Mesendoderm (in vitro differentiated cells): ENCODE data around the gene XK.
"Not testable (repeated sequence)": the region's sequence is repeated elsewhere in the genome, so short reads cannot be mapped to it uniquely, and the experiment has no call there.

Experiments used
- DNase-seq: peaks from one replicate; pipeline ENCODE4 v3.0.0; 2013
- H2AK5ac ChIP-seq: 2 replicates; pipeline ENCODE4 v1.6.1; 2013; ENCODE audit warnings: low read length, inconsistent platforms
- H2BK120ac ChIP-seq: 2 replicates; pipeline ENCODE4 v1.6.1; 2013; ENCODE audit warnings: low read depth, mild to moderate bottlenecking, low read length, moderate library complexity, mixed read lengths
- H2BK15ac ChIP-seq: replicated peaks from 2 replicates; pipeline ENCODE4 v1.6.1; 2013; ENCODE audit warnings: low read depth, mild to moderate bottlenecking, moderate library complexity
- H2BK5ac ChIP-seq: 2 replicates; pipeline ENCODE4 v1.6.1; 2013; ENCODE audit warnings: low read length, inconsistent platforms
- H3K18ac ChIP-seq: 2 replicates; pipeline ENCODE4 v1.6.1; 2013; ENCODE audit warnings: mild to moderate bottlenecking, low read length, mixed read lengths
- H3K23ac ChIP-seq: one replicate; pipeline ENCODE4 v1.6.1; 2013; ENCODE audit warnings: low read length
- H3K27ac ChIP-seq: 2 replicates; pipeline ENCODE4 v1.5.1; 2013; ENCODE audit warnings: low read depth, mild to moderate bottlenecking, inconsistent platforms, low read length, moderate library complexity
- H3K27me3 ChIP-seq: 2 replicates; pipeline ENCODE4 v1.6.1; 2013; ENCODE audit warnings: low read length, control low read depth, mild to moderate bottlenecking, inconsistent platforms; ENCODE audit not compliant: insufficient read depth, poor library complexity
- H3K36me3 ChIP-seq: 2 replicates; pipeline ENCODE4 v1.6.1; 2013; ENCODE audit warnings: low read length, inconsistent platforms; ENCODE audit not compliant: control insufficient read depth, insufficient read depth
- H3K4ac ChIP-seq: one replicate; pipeline ENCODE4 v1.6.1; 2013; ENCODE audit warnings: low read depth, mild to moderate bottlenecking, low read length, moderate library complexity
- H3K4me1 ChIP-seq: 2 replicates; pipeline ENCODE4 v1.6.1; 2013; ENCODE audit warnings: low read depth, low read length, inconsistent platforms; ENCODE audit not compliant: control insufficient read depth
- H3K4me2 ChIP-seq: 2 replicates; pipeline ENCODE4 v1.6.1; 2013; ENCODE audit warnings: low read length
- H3K4me3 ChIP-seq: 2 replicates; pipeline ENCODE4 v1.5.1; 2013; ENCODE audit warnings: mild to moderate bottlenecking, low read length
- H3K56ac ChIP-seq: one replicate; pipeline ENCODE4 v1.6.1; 2013; ENCODE audit warnings: low read length
- H3K79me1 ChIP-seq: 2 replicates; pipeline ENCODE4 v1.6.1; 2013; ENCODE audit warnings: low read length, inconsistent platforms
- H3K79me2 ChIP-seq: 2 replicates; pipeline ENCODE4 v1.6.1; 2013; ENCODE audit warnings: mild to moderate bottlenecking, low read length; ENCODE audit not compliant: control insufficient read depth, insufficient read depth
- H3K9ac ChIP-seq: 2 replicates; pipeline ENCODE4 v1.6.1; 2013; ENCODE audit warnings: low read length, inconsistent platforms
- H4K5ac ChIP-seq: one replicate; pipeline ENCODE4 v1.6.1; 2013; ENCODE audit warnings: low read length
- H4K8ac ChIP-seq: one replicate; pipeline ENCODE4 v1.6.1; 2013; ENCODE audit warnings: low read depth, mild to moderate bottlenecking, control low read depth, low read length, moderate library complexity
- WGBS: extraction: QIAGEN DNeasy Blood & Tissue Kit; methylation state at CpG from one replicate; pipeline ENCODE4 v1.1.7; 2013; ENCODE audit warnings: low lambda C conversion rate, missing lambda C conversion rate; ENCODE audit not compliant: insufficient coverage; ENCODE audit errors: extremely low coverage; 5-methylcytosine and 5-hydroxymethylcytosine counted together

The XK gene

GRCh38 chrX:37646254-37646653 lies 39.3 kb upstream of the XK start:
- Histone ChIP-seq H3K27ac (no peak overlapping the region), H4K8ac (no peak overlapping the region), H3K56ac (no peak overlapping the region), H2BK5ac (no peak overlapping the region), H3K4me2 (no peak overlapping the region), H3K9ac (no peak overlapping the region), H3K79me1 (no peaks in the 10 kb centered on the region), H3K79me2 (no peaks in the 10 kb centered on the region), H3K23ac (no peak overlapping the region), H3K18ac (no peak overlapping the region), H4K5ac (no peak overlapping the region), H2BK120ac (no peak overlapping the region), H2AK5ac (no peak overlapping the region), H3K27me3 (no peaks in the 10 kb centered on the region), H3K4me3 (no peak overlapping the region), H3K4ac (no peak overlapping the region), H3K36me3 (no peaks in the 10 kb centered on the region), H2BK15ac (no peak overlapping the region), H3K4me1 (no peaks in the 10 kb centered on the region)
- DNase-seq: peak; percentile 12

- H3K79me1 ChIP-seq, DNase-seq, H3K4me3 ChIP-seq, H3K4me1 ChIP-seq, H2AK5ac ChIP-seq, H3K4me2 ChIP-seq, H2BK120ac ChIP-seq, H3K27ac ChIP-seq, H3K27me3 ChIP-seq, H3K18ac ChIP-seq, H3K56ac ChIP-seq, H4K8ac ChIP-seq, H4K5ac ChIP-seq, H3K4ac ChIP-seq, H3K79me2 ChIP-seq, H2BK15ac ChIP-seq, H3K9ac ChIP-seq, H3K36me3 ChIP-seq, H3K23ac ChIP-seq, H2BK5ac ChIP-seq: not testable (repeated sequence)
- no CpG with 5 or more reads among the region's 2 CpGs for WGBS
These were observed 34.7 kb upstream of the XK start for GRCh38 chrX:37650879-37651278.

- Histone ChIP-seq H3K9ac (no peak overlapping the region), H3K36me3 (no peaks in the 10 kb centered on the region), H4K8ac (no peak overlapping the region), H3K27me3 (no peaks in the 10 kb centered on the region), H3K23ac (no peak overlapping the region), H2BK15ac (no peak overlapping the region), H3K79me1 (no peaks in the 10 kb centered on the region), H3K56ac (no peak overlapping the region), H3K79me2 (no peaks in the 10 kb centered on the region), H3K4me3 (no peak overlapping the region), H2BK120ac (no peak overlapping the region), H4K5ac (no peak overlapping the region), H2BK5ac (no peak overlapping the region), H2AK5ac (no peak overlapping the region), H3K4me1 (no peaks in the 10 kb centered on the region), H3K27ac (no peak overlapping the region), H3K4ac (no peak overlapping the region), H3K18ac (no peak overlapping the region), H3K4me2 (no peak overlapping the region)
- WGBS: no CpG with 5 or more reads among the region's 1 CpG
- DNase-seq: peak; percentile 33
These were observed 33.6 kb upstream of the XK start for GRCh38 chrX:37651921-37652452.

GRCh38 chrX:37652589-37653231 lies 32.9 kb upstream of the XK start:
- no peak overlapping the region for H4K5ac ChIP-seq
- H2BK15ac ChIP-seq: no peak overlapping the region
- no peak overlapping the region for H3K56ac ChIP-seq
- H3K36me3 ChIP-seq: no peaks in the 10 kb centered on the region
- no peaks in the 10 kb centered on the region for H3K79me1 ChIP-seq
- no peak overlapping the region for H3K9ac ChIP-seq
- H3K23ac ChIP-seq: no peak overlapping the region
- no peak overlapping the region for H3K27ac ChIP-seq
- H3K18ac ChIP-seq: no peak overlapping the region
- DNase-seq: no peak
- H3K79me2 ChIP-seq: no peaks in the 10 kb centered on the region
- no peak overlapping the region for H2BK120ac ChIP-seq
- H3K4me1 ChIP-seq: no peaks in the 10 kb centered on the region
- H4K8ac ChIP-seq: no peak overlapping the region
- WGBS: no CpG with 5 or more reads among the region's 8 CpGs
- H2BK5ac ChIP-seq: no peak overlapping the region
- no peaks in the 10 kb centered on the region for H3K27me3 ChIP-seq
- no peak overlapping the region for H3K4me3 ChIP-seq
- no peak overlapping the region for H2AK5ac ChIP-seq
- no peak overlapping the region for H3K4me2 ChIP-seq
- H3K4ac ChIP-seq: no peak overlapping the region

GRCh38 chrX:37653397-37654085 lies 32.0 kb upstream of the XK start:
- no peak overlapping the region for H3K9ac ChIP-seq
- no peak overlapping the region for H2BK15ac ChIP-seq
- H3K4ac ChIP-seq: no peak overlapping the region
- H4K5ac ChIP-seq: no peak overlapping the region
- no peak overlapping the region for H2AK5ac ChIP-seq
- no peak overlapping the region for H4K8ac ChIP-seq
- H2BK5ac ChIP-seq: no peak overlapping the region
- H3K27ac ChIP-seq: no peak overlapping the region
- no peaks in the 10 kb centered on the region for H3K27me3 ChIP-seq
- no peak overlapping the region for H3K4me2 ChIP-seq
- H3K4me3 ChIP-seq: no peak overlapping the region
- no CpG with 5 or more reads among the region's 1 CpG for WGBS
- no peaks in the 10 kb centered on the region for H3K4me1 ChIP-seq
- no peak overlapping the region for H2BK120ac ChIP-seq
- no peak overlapping the region for H3K18ac ChIP-seq
- no peaks in the 10 kb centered on the region for H3K79me2 ChIP-seq
- H3K36me3 ChIP-seq: no peaks in the 10 kb centered on the region
- no peak for DNase-seq
- H3K79me1 ChIP-seq: no peaks in the 10 kb centered on the region
- H3K56ac ChIP-seq: no peak overlapping the region
- no peak overlapping the region for H3K23ac ChIP-seq
